SU-DHL-6 (cell line): ENCODE measurements around the gene SVOPL.

Source experiments
- CTCF ChIP-seq: fragments of 200-600 bp; sonication (generic); IDR thresholded peaks from one replicate; pipeline ENCODE4 v1.5.1; 2017; ENCODE audit warnings: antibody characterized with exemption, mild to moderate bottlenecking, low read length, moderate library complexity; ENCODE audit not compliant: insufficient read depth, poor library complexity, severe bottlenecking
- EZH2phosphoT487 ChIP-seq: fragments of 200-600 bp; sonication (generic), shearing (Covaris generic); conservative IDR thresholded peaks from 2 replicates; pipeline ENCODE4 v1.6.1; 2018; ENCODE audit warnings: mild to moderate bottlenecking, antibody characterized with exemption, low read length, moderate library complexity, mixed read lengths

- TF ChIP-seq CTCF (no peak), EZH2phosphoT487 (no peak)
These were observed 145.5 kb downstream of the SVOPL start for GRCh38 chr7:138555684-138556083.
